Muscle of back (tissue), 11 donors: Measurements from ENCODE around the gene RALGAPA2. TPM values are rescaled to one million over a fixed set of nuclear protein-coding genes. Genes with fewer than 3 reads are reported as not detected.

Source experiments
- DNase-seq, 3 donors: peaks; one replicate each; pipeline versions ENCODE4 v3.0.0 to v3.0.0-alpha.2; 2013
- polyA plus RNA-seq, 10 donors: library from polyadenylated mRNA; unstranded; fragments of 120-200 nt; gene quantifications; one replicate each; pipeline ENCODE4 v1.2.1, GENCODE V29; 2013; ENCODE audit not compliant: insufficient read length in 10 of 10

The RALGAPA2 gene
- polyA plus RNA-seq, 10 donors = 6.8 to 12.3 (median 10.2) TPM

DNA sequence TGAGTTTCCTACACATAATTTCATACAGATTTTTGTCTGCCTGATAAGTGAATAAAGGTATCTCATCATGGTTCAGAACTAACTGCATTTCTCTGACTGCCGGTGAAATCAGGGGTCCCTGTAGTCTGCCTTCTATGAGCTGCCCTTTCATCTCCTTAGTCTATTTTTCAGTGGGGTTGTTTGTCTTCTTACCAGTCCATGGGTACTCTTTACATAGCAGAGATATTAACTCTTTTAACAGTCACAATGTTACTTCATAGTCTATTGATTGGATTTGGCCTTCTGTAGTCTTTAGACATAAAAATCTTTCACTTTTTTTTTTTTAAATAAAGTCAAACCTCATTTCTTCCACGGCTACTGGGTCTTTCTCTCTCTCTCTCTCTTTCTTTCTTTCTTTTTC is 79.8 kb downstream of the RALGAPA2 start:
- DNase-seq = no peak

DNA sequence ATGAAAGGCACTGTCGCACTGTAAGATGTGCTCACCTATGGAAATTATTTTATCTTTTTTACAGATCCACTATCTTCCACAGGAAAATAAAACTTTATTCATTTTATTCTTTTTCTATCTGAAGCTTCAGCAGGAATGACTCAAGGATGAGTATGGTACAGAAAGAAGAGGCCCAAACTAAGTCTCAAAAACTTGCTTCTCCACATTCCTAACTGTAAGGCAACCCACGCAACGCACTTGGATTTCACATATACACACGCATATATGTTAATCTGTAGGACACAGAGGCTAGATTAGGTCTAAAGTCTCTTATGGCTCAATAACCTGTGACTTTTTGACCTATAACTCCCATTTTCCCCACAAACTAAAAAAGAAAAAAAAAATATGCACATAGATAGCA is 81.9 kb downstream of the RALGAPA2 start:
- DNase-seq = no peak

DNA sequence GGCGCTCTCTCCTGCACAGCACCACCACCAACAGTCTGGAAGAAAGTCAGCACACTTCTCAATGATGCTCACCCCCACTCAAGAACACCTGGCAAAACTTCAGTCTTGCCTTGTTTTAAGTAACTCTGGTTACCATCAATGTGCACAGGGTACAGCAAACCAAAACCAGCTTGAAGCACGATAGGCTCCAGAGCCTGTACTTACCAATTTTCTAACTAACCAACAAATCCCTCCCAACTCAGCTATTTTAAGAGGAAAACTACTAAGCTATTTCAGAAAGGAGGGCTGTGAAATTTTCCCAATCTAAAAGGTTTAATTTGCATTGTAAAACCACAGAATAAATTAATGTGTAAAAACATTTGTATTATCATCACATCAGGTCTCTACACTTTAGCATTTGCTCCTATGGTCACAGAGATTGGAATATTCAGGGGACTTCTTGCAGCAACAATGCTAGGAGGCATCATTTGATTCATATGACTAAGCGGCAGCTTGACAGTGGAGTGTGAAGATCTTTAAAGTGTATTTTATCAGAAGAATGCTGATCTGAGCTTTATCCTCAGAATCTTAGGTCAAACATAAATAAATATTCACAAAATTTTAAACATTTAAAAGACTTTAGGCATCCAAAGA is 82.8 kb downstream of the RALGAPA2 start:
- no peak for DNase-seq

DNA sequence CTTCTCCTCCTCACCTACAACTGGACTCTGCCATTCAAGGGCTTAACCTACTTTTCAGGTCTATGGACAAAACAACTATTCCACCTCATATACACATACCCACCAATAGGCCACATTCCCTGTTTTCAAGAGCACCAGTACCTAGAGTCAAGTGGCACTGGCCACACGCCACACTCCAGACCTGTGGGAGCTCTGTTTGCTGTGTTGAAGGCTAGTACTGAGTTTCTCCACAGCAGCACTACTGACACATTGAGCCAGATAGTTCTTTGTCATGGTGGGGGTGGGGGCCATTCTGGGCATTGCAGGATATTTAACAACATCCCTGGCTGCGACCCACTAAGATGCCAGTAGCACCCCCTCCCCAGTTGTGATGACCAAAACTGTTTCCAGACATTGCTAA is 84.1 kb downstream of the RALGAPA2 start:
- DNase-seq = no peak

DNA sequence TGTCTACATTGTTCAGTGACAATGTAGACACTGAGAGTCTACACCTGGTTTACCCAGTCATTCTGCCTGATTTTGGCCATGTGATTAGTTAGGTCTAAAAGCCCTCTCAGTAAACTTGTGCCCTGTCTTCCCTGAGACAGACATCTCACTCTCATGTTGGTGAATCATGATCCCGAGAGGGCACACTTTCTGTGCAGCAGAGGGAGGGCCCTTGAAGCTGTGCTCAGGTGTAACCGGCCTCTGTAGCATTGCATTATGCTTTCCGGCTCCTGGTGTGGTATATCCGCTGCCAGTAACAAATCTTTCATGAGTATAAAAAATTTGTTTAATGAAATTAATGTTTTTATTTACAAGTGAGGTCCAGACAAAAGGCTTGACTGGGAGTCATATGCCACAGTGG is 85.0 kb downstream of the RALGAPA2 start:
- no peak for DNase-seq

DNA sequence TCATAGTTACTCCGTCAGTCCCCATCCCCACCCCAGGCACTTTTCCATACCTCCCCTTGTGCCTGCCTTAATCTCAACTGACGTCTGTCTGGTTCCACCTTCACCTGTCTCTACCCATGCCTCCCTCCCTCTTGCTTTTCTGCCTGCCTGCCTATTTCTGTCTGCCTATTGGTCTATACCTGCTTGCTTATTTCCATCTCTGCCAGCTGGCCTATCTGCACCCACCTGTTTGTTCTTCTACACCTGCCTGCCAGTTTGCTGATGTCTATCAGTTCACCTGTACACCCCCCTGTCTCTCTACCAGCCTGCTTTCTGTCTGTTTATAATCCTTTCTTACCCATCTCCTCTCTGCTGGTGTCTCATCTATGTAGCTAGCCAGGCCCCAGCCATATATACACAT is 87.5 kb downstream of the RALGAPA2 start:
- DNase-seq = no peak

DNA sequence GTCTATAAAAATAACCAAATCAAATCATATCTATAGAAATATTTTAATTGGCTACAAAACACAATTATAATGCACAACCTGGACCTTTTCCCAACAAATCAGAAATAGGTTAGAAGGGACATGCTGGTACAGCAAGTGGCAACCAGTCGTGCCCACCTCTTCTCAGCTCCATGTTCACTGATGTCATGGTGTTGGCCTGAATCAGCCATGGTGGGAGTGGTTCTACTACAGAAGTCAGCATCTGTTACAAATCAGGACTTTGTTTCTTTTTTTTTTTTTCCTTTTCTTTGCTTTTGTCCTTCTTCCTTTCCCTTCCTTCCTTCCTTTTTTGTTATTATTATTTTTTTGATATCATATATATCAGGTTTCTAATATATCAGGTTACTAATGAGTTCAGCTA is 91.2 kb downstream of the RALGAPA2 start:
- no peak for DNase-seq

DNA sequence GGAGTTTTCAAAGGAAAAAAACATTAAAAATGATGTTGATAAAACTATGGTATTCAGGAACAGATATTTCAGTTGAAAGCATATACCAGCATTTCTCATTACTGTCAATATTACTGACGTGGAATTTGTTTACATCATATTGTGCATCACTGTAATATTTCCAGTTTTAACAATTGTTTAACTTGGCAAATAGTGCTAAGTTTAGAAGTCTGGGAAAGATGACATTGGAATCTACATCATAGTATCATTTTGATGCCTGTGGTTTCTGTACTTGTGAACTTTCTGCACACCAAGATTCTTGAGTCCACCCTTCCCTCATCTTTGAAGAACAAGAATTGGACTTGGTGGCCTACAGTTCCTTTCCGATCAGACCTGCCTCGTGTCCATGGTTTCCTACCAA is 98.1 kb downstream of the RALGAPA2 start:
- no peak for DNase-seq

DNA sequence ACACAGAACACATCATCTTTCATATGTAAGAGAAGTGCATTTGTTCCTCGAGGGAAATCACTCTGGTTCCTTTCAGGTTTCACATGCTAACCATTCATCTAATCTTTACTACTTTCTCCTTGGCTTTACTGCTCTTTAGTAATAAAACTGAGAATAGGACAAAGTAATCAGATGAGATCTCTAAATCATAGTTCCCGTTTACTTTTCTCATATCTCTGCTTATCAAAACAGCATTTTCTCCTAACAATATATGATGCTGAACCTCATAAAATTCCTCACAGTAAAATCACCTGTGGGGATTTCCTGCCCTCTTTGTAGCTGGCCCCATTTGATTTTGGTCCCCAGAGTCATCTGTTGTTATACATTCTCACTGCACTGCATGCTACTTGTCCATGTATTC is 100.2 kb downstream of the RALGAPA2 start:
- no peak for DNase-seq

DNA sequence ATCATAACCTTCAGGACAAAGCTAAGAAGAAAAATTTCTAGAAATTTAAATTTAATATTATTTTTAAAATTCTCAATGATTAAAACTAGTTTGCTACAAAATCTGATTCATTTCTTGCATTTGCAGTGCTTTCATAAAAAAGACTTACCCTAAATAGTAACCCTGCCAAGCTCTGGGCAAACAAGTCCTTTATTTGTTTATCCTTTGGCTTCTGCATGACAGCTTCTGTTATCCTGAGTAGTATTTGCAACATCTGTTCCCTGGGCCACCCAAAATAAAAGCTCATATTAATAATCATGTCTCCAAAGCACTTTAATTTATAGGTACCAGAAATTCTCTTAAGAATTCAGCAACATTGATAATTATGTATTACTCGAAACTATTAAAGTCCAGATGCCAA is 101.3 kb downstream of the RALGAPA2 start:
- no peak for DNase-seq

DNA sequence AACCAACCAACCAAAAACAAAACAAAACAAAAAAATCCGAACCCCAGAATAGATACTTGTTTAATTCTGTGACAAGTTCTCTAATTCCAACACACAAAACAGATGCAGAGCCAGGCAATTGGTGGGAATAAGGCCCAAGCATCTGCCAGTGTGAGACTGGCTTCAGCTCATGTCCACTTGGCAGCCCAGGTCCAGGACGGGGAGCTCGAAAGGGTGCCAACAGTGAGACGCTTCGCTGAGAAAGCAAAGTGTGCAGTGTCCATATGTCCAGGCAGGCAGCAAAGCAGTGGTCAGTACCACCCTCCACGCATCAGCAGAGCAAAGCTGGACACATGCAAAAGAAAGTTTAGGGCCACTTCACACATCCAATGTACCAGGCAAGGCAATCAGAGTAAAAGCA is 102.9 kb downstream of the RALGAPA2 start:
- DNase-seq = no peak

DNA sequence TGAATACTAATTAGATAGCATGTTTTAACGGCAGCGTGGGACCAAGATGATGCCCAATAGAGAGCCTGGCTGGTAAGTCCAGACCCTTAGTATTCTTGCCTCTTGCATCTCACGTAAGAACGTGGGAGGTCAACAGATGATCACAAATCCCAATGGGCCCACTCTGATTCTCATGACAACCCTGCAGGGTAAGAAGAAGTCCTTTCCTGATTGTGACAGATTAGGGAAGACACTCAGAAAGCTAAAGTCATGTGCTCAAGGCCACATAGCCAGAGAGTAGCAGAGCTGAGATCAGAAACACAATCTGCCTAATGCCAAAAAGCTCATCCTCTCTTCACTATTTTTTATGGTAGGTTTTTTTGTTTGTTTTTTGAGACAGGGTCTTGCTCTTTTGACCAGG is 103.8 kb downstream of the RALGAPA2 start:
- no peak for DNase-seq

DNA sequence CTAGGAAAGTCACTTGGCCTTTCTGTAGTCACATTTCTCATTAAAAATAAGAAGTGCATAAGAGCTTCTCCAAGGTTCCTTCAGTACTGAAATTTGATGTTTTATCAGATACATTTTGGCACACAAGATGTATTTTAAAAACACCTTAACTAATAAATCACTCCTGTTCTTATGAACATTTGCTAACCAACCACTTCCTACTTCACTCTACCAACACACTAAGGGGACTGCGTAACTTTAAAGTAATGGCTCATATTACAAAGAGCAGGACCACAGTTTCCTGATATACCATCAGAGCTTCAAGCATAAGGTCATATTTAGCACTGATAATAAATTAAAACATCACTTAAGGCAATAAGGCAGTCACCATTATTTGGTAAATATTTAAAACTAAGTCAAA is 104.4 kb downstream of the RALGAPA2 start:
- no peak for DNase-seq

DNA sequence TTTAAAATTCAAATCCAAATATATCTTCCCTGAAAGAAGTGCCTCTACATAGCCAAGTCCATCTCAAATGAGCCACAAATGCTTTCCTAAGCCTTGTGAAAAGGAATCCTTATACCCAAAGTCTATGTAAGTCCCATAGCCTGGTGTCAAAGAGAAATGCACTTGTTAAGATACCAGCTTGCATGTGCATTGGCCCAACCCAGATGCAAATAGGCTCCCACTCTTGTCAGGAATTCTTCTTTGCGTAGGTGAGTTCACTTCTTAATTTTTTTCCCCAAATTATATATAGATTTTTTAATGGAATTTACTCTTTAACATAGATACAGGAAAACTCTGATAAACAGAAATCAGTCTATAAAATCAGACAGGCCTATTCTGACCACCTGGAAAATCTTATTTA is 105.6 kb downstream of the RALGAPA2 start:
- no peak for DNase-seq

DNA sequence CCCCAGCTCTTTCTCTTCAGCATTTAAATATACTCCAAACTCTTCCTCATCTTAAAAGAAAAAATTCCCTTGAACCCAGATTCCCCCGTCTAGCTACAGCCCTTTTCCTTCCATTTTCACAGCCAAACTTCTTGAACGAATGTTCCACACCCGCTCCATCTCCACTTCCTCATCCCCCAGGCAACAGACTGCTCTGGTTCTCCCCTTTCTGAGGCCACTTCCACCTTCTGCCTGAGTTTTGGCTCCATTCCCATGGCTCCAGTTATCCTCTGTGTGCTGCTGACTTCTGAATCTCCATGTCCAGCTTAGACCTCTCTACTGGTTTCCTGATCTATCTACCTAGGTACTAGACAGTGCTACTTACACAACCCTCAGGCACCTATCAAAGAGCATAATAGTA is 106.4 kb downstream of the RALGAPA2 start:
- DNase-seq = peak in 2 of 3 donors; percentile 3 to 13

DNA sequence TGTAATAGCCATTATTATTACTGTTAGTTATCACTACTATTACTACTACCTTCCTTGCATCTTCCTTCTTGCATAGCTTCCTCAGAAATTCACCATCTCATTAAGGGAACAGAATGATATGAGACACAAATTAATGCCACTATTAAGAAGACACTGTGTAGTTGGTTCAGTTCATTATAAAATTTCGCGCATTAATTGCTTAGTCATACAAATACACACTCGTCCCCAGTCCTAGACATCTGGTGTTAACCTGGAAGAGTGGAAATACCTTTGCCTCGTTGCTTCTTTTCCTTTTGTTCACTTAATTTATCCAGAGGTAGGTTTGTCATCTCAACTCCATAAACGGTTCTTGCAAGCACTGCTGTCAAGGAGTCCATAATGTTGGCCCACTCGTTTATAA is 107.5 kb downstream of the RALGAPA2 start:
- DNase-seq = no peak

DNA sequence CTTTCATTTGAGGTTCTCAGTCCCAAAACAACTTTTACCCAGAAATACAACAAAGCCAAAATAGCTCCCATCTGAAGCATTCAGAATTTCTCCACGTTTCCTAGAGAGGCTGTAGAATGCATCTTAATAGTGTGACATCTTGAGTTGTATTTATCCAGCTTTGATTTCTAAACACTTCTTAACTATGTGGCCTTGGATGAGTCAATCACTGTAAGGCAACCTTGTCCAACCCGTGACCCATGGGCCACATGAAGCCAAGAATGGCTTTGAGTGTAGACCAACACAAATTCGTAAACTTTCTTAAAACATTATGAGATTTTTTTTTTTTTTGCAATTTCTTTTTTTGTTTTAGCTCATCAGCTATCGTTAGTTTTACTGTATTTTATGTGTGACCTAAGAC is 108.1 kb downstream of the RALGAPA2 start:
- DNase-seq = no peak

DNA sequence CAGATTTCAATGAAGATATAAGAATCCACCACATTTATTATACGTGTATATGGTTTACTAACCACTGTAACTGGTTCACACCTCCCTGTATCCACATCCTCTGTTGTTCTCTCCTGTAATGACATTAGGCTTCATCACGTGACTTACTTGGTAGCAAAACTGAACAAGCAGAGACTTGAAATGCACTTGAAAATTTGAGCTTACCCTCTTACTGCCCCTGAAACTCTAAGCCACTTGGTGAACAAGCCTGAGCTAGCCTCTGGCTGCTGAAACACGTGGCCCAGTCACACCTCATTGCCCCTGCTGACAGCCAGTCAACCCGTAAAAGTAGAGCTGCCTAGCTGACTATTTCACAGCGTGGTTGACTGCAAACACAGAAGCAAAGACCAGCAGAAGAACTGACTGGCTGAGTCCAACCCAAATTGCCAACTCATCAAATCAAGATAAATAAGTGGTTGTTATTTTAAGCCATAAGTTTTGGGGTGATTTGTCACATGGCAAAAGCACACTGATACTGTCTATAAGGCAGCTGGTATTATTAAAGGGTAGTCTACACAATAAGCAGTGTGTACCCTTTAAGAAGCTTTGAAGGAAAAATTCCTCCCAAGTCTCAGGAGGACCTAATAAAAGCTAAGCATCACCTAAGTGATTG is 109.0 kb downstream of the RALGAPA2 start:
- no peak for DNase-seq

DNA sequence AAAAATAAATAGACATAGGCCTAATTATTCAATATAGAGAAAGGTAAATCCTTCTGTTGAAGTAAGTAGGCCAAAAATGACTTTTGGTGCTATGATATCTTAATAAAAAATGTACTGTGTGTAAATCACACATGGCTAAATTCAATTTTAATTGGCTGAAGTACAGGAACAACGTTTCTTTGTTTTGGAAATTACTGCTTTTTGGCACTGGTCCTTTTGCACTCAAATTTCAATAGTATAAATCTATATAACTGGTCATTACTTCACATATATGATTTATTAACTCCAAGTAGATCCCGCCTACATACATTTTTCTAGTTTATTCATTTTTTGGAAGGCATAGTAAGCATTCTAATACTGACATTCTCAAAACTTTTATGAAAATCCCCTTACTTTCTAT is 114.5 kb downstream of the RALGAPA2 start:
- no peak for DNase-seq

DNA sequence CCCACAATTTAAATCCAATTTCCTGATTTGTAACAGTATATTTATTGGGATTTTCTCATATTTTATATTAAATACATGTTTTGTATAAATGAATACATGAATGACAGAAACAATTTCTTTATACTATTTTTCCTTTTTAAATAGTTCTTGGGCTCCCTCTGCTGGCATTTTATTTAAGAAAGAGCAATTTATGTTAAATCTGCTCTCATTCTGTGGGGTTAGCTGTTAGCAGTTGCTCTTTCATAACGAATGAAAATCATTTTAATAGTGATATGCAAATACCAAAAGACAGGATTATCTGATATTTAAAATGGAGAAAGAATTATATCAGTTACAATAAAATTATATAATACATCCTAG is 118.3 kb downstream of the RALGAPA2 start:
- peak; percentile 25 to 45 (median 27) for DNase-seq

DNA sequence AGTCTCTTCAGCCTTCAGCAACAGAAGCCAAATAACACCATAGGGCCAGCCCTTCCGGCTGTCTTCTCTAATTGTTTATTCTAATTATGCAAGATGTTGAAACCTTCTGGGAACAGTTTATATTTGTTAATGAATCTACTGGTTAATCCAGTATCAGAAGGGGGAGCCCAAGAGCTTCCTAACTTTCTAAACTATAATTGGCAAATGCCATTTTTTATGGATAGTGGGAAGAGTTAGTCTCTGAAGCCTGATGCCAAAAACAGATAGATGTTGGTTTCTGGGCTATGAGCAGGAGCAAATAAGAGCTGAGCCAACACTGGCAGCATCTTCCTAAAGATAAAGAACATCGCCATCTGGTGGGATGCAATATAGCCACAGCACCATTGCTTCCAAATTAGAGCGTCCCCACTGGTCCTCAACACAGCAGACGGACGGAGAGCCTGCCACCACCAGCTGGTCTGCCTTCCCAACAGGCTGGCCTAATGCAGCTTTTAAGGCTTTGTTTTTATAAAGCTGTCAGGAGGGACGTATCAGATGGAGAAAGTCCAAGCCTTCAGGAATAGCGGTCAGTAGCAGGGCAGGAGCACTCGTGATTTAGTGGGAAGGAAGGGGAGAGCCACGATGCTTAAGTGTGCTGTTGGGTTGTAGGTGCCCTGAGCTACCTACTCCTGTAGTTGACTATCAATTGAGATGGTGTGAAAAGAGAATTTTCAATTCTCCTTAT is 118.8 kb downstream of the RALGAPA2 start:
- peak; percentile 13 to 43 (median 21) for DNase-seq

DNA sequence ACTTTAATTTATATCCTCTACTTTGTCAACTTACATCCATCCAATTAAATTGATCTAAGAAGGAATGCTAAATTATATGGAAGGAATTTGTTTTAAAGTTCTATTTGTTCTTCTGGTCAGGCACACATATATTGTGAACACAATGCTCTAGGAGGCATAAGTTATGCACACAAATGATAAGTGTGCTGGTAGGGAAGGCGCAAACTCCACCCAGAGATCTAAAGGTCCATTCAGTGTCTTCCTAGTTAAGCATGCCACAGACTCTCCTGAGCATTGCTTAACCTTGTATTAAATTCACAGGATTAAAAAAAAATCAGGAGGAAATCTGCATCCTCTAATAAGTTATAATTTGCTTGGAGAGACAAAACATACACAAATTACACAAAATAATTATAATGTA is 127.3 kb downstream of the RALGAPA2 start:
- DNase-seq = no peak

DNA sequence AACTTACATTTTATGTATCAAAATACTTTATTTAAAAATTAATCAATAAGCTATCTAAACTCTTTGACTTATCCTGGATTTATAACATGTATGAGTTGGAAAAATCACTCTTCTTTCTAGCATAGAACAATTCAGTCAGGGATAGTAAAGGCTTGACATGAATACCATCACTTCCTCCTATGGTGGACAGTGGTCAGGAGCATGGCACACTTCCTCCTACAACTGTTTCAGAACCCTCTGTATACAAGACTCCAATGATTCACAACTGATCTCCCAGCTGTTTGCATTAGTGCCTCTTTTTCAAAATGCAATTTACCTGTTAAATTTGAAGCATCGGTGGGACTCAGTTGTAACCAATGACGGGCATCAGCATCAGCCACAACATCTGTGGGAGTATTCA is 129.7 kb downstream of the RALGAPA2 start:
- no peak for DNase-seq

DNA sequence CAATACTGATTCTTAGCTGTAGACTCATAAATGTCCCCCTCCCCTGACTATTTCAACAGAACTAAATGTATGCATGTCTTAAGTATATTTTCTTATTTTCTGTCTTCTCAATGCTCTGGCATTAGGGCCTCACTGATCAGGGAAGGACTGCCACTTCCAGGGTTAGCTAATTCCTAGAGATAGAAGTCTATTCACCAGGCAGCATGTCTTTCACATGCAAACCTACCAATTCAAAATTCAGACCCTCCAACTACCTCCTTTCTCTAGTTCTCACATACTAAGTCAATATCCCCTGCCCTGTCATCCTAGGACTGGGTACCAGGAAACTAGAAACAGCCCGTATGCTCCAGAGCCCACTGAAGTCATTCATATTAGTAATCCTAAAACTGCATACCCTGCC is 132.3 kb downstream of the RALGAPA2 start:
- no peak for DNase-seq
